Stimulated activated CD4-positive, alpha-beta T cell treated with anti-CD3 and anti-CD28 coated beads, Interleukin-4, amount 100 ng/mL, for 4 hours (primary cell): ENCODE results near the gene ADGRB3.
"Not testable (repeated sequence)": the region's sequence is repeated elsewhere in the genome, so short reads cannot be mapped to it uniquely, and the experiment has no call there.

Experiments
- DNase-seq, 2 experiments: peaks; one replicate each; pipeline ENCODE4 v3.0.0-alpha.2; 2020

The ADGRB3 gene

GRCh38 chr6:68743099-68743498, 108.0 kb downstream of the ADGRB3 start:
- no peak for DNase-seq

GRCh38 chr6:68744376-68744775, 109.3 kb downstream of the ADGRB3 start:
- not testable (repeated sequence) for DNase-seq

- DNase-seq = no peak
Measured at GRCh38 chr6:68746376-68746775, 111.3 kb downstream of the ADGRB3 start.

GRCh38 chr6:68747110-68747790, 112.2 kb downstream of the ADGRB3 start:
- DNase-seq = no peak

GRCh38 chr6:68747832-68748231, 112.8 kb downstream of the ADGRB3 start:
- DNase-seq = not testable (repeated sequence)

GRCh38 chr6:68754681-68755213, 119.7 kb downstream of the ADGRB3 start:
- no peak for DNase-seq

- DNase-seq = no peak
Measured at GRCh38 chr6:68756454-68757375, 121.6 kb downstream of the ADGRB3 start.

GRCh38 chr6:68757821-68758220, 122.7 kb downstream of the ADGRB3 start:
- no peak for DNase-seq

GRCh38 chr6:68758559-68758958, 123.5 kb downstream of the ADGRB3 start:
- DNase-seq = no peak

GRCh38 chr6:68760485-68760884, 125.4 kb downstream of the ADGRB3 start:
- DNase-seq = no peak

- DNase-seq = no peak
Measured at GRCh38 chr6:68760941-68761676, 126.0 kb downstream of the ADGRB3 start.

GRCh38 chr6:68761985-68762384, 126.9 kb downstream of the ADGRB3 start:
- DNase-seq = no peak

GRCh38 chr6:68771426-68771825, 136.3 kb downstream of the ADGRB3 start:
- no peak for DNase-seq

- no peak for DNase-seq
Measured at GRCh38 chr6:68774843-68775242, 139.8 kb downstream of the ADGRB3 start.

GRCh38 chr6:68776354-68776753, 141.3 kb downstream of the ADGRB3 start:
- DNase-seq = no peak

GRCh38 chr6:68777956-68778355, 142.9 kb downstream of the ADGRB3 start:
- no peak for DNase-seq

GRCh38 chr6:68778356-68779020, 143.4 kb downstream of the ADGRB3 start:
- no peak for DNase-seq

GRCh38 chr6:68779366-68779765, 144.3 kb downstream of the ADGRB3 start:
- DNase-seq = no peak

GRCh38 chr6:68790128-68790527, 155.0 kb downstream of the ADGRB3 start:
- DNase-seq = not testable (repeated sequence)

GRCh38 chr6:68814976-68815375, 179.9 kb downstream of the ADGRB3 start:
- not testable (repeated sequence) for DNase-seq

GRCh38 chr6:68826501-68826900, 191.4 kb downstream of the ADGRB3 start:
- DNase-seq = no peak

GRCh38 chr6:68834551-68834950, 199.5 kb downstream of the ADGRB3 start:
- no peak for DNase-seq

GRCh38 chr6:68838571-68838970, 203.5 kb downstream of the ADGRB3 start:
- DNase-seq = no peak
